K562 (cell line): ENCODE measurements around the gene SLC28A3.
"Not testable (repeated sequence)": the region's sequence is repeated elsewhere in the genome, so short reads cannot be mapped to it uniquely, and the experiment has no call there.

Source experiments
- BACH1 ChIP-seq: fragments of 200-800 bp; sonication (Bioruptor generic); IDR thresholded peaks from 2 replicates; pipeline ENCODE4 v1.6.1; 2016; ENCODE audit warnings: missing genetic modification characterization, missing compliant biosample characterization
- EP300 ChIP-seq: IDR thresholded peaks from 2 replicates; pipeline ENCODE4 v1.6.1; 2012; ENCODE audit warnings: low read length, improper control_type of control experiment
- RB1 ChIP-seq: fragments of 450-650 bp; IDR thresholded peaks from 2 replicates; pipeline ENCODE4 v1.6.1; 2017; ENCODE audit warnings: low read depth, mild to moderate bottlenecking
- TF ChIP-seq, protein P1 (sequence below): fragments of 450-650 bp; IDR thresholded peaks from 2 replicates; pipeline ENCODE4 v1.6.1; 2017; ENCODE audit warnings: mild to moderate bottlenecking, moderate library complexity
- TF ChIP-seq, protein P2 (sequence below): fragments of 250-450 bp; sonication (Bioruptor Pico); IDR thresholded peaks from 2 replicates; pipeline ENCODE4 v1.5.0; 2021; ENCODE audit warnings: mild to moderate bottlenecking, borderline replicate concordance
- TF ChIP-seq, protein P3 (sequence below): fragments of 250-450 bp; sonication (Bioruptor Pico); IDR thresholded peaks from 2 replicates; pipeline ENCODE4 v1.4.0; 2020; ENCODE audit warnings: mild to moderate bottlenecking, moderate library complexity, borderline replicate concordance

DNA sequence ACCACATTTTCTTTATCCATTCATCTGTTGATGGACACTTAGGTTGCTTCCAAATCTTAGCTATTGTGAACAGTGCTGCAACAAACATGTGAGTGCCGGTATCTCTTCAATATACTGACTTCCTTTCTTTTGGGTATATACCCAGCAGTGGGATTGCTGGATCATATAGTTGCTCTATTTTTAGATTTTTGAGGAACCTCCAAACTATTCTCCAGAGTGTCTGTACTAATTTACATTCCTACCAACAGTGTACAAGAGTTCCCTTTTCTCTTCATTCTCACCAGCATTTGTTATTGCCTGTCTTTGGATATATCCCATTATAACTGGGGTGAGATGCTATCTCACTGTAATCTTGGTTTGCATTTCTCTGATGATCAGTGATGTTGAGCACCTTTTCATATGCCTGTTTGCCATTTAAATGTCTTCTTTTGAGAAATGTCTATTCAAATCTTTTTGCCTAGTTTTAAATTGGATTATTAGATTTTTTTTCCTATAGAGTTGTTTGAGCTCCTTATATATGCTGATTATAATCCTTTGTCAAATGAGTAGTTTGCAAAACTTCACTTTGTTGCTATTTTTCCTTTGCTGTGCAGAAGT lies 24.4 kb upstream of the SLC28A3 start:
- TF ChIP-seq BACH1 (tag); EP300; RB1: not testable (repeated sequence)
- TF ChIP-seq, protein P1, sequence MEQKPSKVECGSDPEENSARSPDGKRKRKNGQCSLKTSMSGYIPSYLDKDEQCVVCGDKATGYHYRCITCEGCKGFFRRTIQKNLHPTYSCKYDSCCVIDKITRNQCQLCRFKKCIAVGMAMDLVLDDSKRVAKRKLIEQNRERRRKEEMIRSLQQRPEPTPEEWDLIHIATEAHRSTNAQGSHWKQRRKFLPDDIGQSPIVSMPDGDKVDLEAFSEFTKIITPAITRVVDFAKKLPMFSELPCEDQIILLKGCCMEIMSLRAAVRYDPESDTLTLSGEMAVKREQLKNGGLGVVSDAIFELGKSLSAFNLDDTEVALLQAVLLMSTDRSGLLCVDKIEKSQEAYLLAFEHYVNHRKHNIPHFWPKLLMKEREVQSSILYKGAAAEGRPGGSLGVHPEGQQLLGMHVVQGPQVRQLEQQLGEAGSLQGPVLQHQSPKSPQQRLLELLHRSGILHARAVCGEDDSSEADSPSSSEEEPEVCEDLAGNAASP, result not testable (repeated sequence)
- TF ChIP-seq, protein P2, sequence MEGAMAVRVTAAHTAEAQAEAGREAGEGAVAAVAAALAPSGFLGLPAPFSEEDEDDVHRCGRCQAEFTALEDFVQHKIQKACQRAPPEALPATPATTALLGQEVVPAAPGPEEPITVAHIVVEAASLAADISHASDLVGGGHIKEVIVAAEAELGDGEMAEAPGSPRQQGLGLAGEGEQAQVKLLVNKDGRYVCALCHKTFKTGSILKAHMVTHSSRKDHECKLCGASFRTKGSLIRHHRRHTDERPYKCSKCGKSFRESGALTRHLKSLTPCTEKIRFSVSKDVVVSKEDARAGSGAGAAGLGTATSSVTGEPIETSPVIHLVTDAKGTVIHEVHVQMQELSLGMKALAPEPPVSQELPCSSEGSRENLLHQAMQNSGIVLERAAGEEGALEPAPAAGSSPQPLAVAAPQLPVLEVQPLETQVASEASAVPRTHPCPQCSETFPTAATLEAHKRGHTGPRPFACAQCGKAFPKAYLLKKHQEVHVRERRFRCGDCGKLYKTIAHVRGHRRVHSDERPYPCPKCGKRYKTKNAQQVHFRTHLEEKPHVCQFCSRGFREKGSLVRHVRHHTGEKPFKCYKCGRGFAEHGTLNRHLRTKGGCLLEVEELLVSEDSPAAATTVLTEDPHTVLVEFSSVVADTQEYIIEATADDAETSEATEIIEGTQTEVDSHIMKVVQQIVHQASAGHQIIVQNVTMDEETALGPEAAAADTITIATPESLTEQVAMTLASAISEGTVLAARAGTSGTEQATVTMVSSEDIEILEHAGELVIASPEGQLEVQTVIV (CRISPR knock-in tag), result not testable (repeated sequence)
- TF ChIP-seq, protein P3, sequence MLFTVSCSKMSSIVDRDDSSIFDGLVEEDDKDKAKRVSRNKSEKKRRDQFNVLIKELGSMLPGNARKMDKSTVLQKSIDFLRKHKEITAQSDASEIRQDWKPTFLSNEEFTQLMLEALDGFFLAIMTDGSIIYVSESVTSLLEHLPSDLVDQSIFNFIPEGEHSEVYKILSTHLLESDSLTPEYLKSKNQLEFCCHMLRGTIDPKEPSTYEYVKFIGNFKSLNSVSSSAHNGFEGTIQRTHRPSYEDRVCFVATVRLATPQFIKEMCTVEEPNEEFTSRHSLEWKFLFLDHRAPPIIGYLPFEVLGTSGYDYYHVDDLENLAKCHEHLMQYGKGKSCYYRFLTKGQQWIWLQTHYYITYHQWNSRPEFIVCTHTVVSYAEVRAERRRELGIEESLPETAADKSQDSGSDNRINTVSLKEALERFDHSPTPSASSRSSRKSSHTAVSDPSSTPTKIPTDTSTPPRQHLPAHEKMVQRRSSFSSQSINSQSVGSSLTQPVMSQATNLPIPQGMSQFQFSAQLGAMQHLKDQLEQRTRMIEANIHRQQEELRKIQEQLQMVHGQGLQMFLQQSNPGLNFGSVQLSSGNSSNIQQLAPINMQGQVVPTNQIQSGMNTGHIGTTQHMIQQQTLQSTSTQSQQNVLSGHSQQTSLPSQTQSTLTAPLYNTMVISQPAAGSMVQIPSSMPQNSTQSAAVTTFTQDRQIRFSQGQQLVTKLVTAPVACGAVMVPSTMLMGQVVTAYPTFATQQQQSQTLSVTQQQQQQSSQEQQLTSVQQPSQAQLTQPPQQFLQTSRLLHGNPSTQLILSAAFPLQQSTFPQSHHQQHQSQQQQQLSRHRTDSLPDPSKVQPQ (CRISPR knock-in tag), result not testable (repeated sequence)
